ENCODE measurements around the gene SERPINB8. TPM values are rescaled to one million over a fixed set of nuclear protein-coding genes. Genes with fewer than 3 reads are reported as not detected.

The SERPINB8 gene
- total RNA-seq, 1 experiment from 2014 or later, result 2.0 TPM

DNA sequence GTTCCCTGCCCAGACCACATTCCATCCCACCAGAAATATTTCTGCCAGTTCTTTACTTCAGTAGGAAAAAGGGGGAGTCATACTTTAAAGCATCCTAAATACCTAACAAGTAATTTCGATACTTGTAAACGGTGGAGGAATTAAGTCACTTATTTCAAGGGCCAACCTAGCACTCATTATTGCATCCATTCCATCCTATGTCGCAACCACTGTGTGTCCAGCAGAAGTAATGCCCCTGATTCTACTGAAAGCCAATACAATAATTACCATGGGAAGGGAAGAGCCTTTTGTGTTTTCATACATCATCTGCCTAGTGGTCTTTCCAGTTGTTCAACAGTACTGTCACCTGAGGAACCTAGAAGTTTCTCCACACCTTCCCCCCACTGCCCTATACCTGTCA is 12.5 kb downstream of the SERPINB8 start:
- DNase-seq (ENCODE audit: low read depth, low spot score), result no peak
- H3K27me3 ChIP-seq (ENCODE audit: control insufficient read depth, insufficient read depth, low read length), result no peaks in the 10 kb centered on the region
- H3K36me3 ChIP-seq (ENCODE audit: control insufficient read depth, insufficient read depth, low read length), result no peaks in the 10 kb centered on the region
- H3K4me1 ChIP-seq (ENCODE audit: control insufficient read depth, insufficient read depth, low read length), result no peaks in the 10 kb centered on the region
- H3K4me3 ChIP-seq (ENCODE audit: low read depth in 2 of 2, low read length in 2 of 2), result no peak overlapping the region
- BruUV-seq (replicated peaks), result no TSS peak
- ChIA-PET POLR2A (no interaction called here), CTCF (no interaction called here)
- in situ Hi-C loops (cut with HindIII; ENCODE audit: low pct_unique_long_range_greater_than_20kb, low sequenced_read_pairs) (no loop called here), intact Hi-C loops (cut with micrococcal nuclease; ENCODE audit: unreplicated experiment) (no loop called here)
- no peak overlapping the region for H3K27ac ChIP-seq (ENCODE audit: low read length)
- ATAC-seq, result no peak
- TF ChIP-seq CTCF (IDR thresholded peaks at IDR 0.05) (no peak), TCF7L2 (IDR thresholded peaks at IDR 0.05; ENCODE audit: low read depth, low read length) (no peak), POLR2AphosphoS5 (IDR thresholded peaks at IDR 0.05; ENCODE audit: low read depth, low read length) (no peak)
- no peaks in the 10 kb centered on the region for H3K9me3 ChIP-seq (ENCODE audit: control insufficient read depth, insufficient read depth, low read depth, low read length)

- in situ Hi-C loops (cut with HindIII; ENCODE audit: low pct_unique_long_range_greater_than_20kb, low sequenced_read_pairs) (no loop called here), intact Hi-C loops (cut with micrococcal nuclease; ENCODE audit: unreplicated experiment) (no loop called here)
- no peaks in the 10 kb centered on the region for H3K27me3 ChIP-seq (ENCODE audit: control insufficient read depth, insufficient read depth, low read length)
- no TSS peak for BruUV-seq (replicated peaks)
- CTCF ChIA-PET, result no interaction called here
- TF ChIP-seq TCF7L2 (IDR thresholded peaks at IDR 0.05; ENCODE audit: low read depth, low read length) (no peak), POLR2AphosphoS5 (IDR thresholded peaks at IDR 0.05; ENCODE audit: low read depth, low read length) (no peak), CTCF (IDR thresholded peaks at IDR 0.05) (no peak), SIN3A (IDR thresholded peaks at IDR 0.05; ENCODE audit: borderline replicate concordance, insufficient read depth, low read depth, low read length) (no peak)
- TF ChIP-seq, protein P1, sequence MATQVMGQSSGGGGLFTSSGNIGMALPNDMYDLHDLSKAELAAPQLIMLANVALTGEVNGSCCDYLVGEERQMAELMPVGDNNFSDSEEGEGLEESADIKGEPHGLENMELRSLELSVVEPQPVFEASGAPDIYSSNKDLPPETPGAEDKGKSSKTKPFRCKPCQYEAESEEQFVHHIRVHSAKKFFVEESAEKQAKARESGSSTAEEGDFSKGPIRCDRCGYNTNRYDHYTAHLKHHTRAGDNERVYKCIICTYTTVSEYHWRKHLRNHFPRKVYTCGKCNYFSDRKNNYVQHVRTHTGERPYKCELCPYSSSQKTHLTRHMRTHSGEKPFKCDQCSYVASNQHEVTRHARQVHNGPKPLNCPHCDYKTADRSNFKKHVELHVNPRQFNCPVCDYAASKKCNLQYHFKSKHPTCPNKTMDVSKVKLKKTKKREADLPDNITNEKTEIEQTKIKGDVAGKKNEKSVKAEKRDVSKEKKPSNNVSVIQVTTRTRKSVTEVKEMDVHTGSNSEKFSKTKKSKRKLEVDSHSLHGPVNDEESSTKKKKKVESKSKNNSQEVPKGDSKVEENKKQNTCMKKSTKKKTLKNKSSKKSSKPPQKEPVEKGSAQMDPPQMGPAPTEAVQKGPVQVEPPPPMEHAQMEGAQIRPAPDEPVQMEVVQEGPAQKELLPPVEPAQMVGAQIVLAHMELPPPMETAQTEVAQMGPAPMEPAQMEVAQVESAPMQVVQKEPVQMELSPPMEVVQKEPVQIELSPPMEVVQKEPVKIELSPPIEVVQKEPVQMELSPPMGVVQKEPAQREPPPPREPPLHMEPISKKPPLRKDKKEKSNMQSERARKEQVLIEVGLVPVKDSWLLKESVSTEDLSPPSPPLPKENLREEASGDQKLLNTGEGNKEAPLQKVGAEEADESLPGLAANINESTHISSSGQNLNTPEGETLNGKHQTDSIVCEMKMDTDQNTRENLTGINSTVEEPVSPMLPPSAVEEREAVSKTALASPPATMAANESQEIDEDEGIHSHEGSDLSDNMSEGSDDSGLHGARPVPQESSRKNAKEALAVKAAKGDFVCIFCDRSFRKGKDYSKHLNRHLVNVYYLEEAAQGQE (IDR thresholded peaks at IDR 0.05; ENCODE audit: insufficient read depth in 1 of 2, low read depth in 2 of 2, low read length in 1 of 2), result no peak
- no peaks in the 10 kb centered on the region for H3K4me1 ChIP-seq (ENCODE audit: control insufficient read depth, insufficient read depth, low read length)
- H3K36me3 ChIP-seq (ENCODE audit: control insufficient read depth, insufficient read depth, low read length), result no peaks in the 10 kb centered on the region
- no peak for DNase-seq (ENCODE audit: low read depth, low spot score)
- POLR2A ChIA-PET, result no interaction called here
- H3K4me3 ChIP-seq (ENCODE audit: low read depth in 2 of 2, low read length in 2 of 2), result no peak overlapping the region
- no peak overlapping the region for H3K27ac ChIP-seq (ENCODE audit: low read length)
- H3K9me3 ChIP-seq (ENCODE audit: control insufficient read depth, insufficient read depth, low read depth, low read length), result no peaks in the 10 kb centered on the region
- no peak for ATAC-seq
These were observed 17.0 kb downstream of the SERPINB8 start for GRCh38 chr18:63986885-63987284.

DNA sequence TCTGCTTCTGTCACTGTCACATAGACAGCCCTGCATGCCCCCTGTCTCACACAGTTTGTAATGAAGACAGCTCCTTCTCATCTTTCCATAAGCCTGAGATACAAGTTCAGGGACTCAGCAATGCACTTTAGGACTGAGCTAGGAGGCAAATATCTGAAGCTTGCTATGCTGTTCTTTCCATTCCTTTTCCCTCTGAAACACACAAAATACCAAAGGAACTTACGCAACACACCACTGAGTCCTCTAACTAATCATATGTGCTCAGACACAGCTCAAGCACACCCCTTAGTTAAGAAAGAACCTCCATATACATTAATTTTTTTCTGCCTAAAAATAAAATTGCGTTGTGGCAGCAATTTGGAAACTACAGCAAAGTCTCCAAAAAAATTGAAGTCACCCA is 17.9 kb downstream of the SERPINB8 start:
- no peak overlapping the region for H3K27ac ChIP-seq (ENCODE audit: low read length)
- POLR2A ChIA-PET, result no interaction called here
- no TSS peak for BruUV-seq (replicated peaks)
- CTCF ChIA-PET, result no interaction called here
- H3K4me3 ChIP-seq (ENCODE audit: low read depth in 2 of 2, low read length in 2 of 2), result no peak overlapping the region
- ATAC-seq, result no peak
- H3K36me3 ChIP-seq (ENCODE audit: control insufficient read depth, insufficient read depth, low read length), result no peaks in the 10 kb centered on the region
- DNase-seq (ENCODE audit: low read depth, low spot score), result no peak
- TF ChIP-seq CTCF (IDR thresholded peaks at IDR 0.05), result no peak
- no peak for TF ChIP-seq POLR2AphosphoS5 (IDR thresholded peaks at IDR 0.05; ENCODE audit: low read depth, low read length)
- TF ChIP-seq SIN3A (IDR thresholded peaks at IDR 0.05; ENCODE audit: borderline replicate concordance, insufficient read depth, low read depth, low read length), result no peak
- no peak for TF ChIP-seq TCF7L2 (IDR thresholded peaks at IDR 0.05; ENCODE audit: low read depth, low read length)
- TF ChIP-seq, protein P1 (IDR thresholded peaks at IDR 0.05; ENCODE audit: insufficient read depth in 1 of 2, low read depth in 2 of 2, low read length in 1 of 2), result no peak
- intact Hi-C loops (cut with micrococcal nuclease; ENCODE audit: unreplicated experiment), result no loop called here
- in situ Hi-C loops (cut with HindIII; ENCODE audit: low pct_unique_long_range_greater_than_20kb, low sequenced_read_pairs), result no loop called here
- no peaks in the 10 kb centered on the region for H3K9me3 ChIP-seq (ENCODE audit: control insufficient read depth, insufficient read depth, low read depth, low read length)
- H3K4me1 ChIP-seq (ENCODE audit: control insufficient read depth, insufficient read depth, low read length), result no peaks in the 10 kb centered on the region
- H3K27me3 ChIP-seq (ENCODE audit: control insufficient read depth, insufficient read depth, low read length), result no peaks in the 10 kb centered on the region

Measured in Panc1 (cell line).